PC-3 (cell line): Measurements from ENCODE around the gene METTL8.

Experiments used
- CTCF ChIP-seq: fragments of 300-600 bp; sonication (generic); conservative IDR thresholded peaks from 2 replicates; pipeline ENCODE4 v1.5.1; 2017; ENCODE audit warnings: antibody characterized with exemption, low read depth, mild to moderate bottlenecking, low read length
- EZH2 ChIP-seq: fragments of 300-600 bp; sonication (generic); IDR thresholded peaks from one replicate; pipeline ENCODE4 v1.6.1; 2017; ENCODE audit warnings: antibody characterized with exemption, mild to moderate bottlenecking, low read length; ENCODE audit not compliant: unreplicated experiment

GRCh38 chr2:171406044-171406443, 27.7 kb downstream of the METTL8 start:
- no peak for TF ChIP-seq CTCF
- no peak for TF ChIP-seq EZH2
